ENCODE measurements around the gene ARL8B. TPM values are rescaled to one million over a fixed set of nuclear protein-coding genes. Genes with fewer than 3 reads are reported as not detected.

The ARL8B gene
- total RNA-seq, 3 donors from 2014 or later (not counting 1 experiment from before 2014, with no cell fraction given): 43.3 to 52.7 (median 48.9) TPM

DNA sequence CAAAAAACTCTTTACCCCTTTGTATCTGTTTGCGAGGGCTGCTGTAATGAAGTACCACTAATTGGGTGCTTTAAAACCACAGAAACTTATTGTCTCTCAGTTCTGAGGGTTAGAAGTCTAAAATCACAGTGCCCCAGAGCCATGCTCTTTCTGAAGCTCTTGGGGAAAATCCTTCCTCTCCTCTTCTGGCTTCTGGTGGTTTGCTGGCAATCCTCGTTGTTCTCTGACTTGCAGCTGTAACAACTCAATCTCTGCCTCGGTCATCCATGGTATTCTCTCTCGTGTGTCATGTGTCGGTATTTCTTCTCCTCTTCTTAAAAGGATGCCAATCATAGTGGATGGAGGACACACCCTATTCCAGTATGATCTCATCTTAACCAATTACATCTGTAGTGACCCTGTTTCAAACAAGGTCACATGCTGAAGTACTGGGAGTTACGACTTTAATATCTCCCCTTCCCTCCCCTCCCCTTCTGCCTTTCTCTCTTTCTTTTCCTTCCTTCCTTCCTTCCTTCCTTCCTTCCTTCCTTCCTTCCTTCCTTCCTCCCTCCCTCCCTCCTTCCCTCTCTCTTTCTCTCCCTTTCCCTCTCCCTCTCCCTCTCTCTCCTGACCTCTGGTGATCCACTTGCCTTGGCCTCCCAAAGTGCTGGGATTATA is 6.5 kb upstream of the ARL8B start:
- ATAC-seq (no peak), DNase-seq (no peak)
- Histone ChIP-seq H3K4me3 (ENCODE audit: low read length) (no peak overlapping the region), H3K36me3 (ENCODE audit: control insufficient read depth, insufficient read depth, low read length) (no peaks in the 10 kb centered on the region), H3K9me3 (ENCODE audit: control insufficient read depth, insufficient read depth, low read length) (no peaks in the 10 kb centered on the region), H3K4me1 (ENCODE audit: control insufficient read depth, insufficient read depth, low read length) (no peaks in the 10 kb centered on the region), H3K27ac (ENCODE audit: low read length) (no peak overlapping the region), H3K27me3 (ENCODE audit: control insufficient read depth, insufficient read depth, low read length) (no peaks in the 10 kb centered on the region)
- H3K4me3 Mint-ChIP-seq: no peak overlapping the region
- TF ChIP-seq, protein P1, sequence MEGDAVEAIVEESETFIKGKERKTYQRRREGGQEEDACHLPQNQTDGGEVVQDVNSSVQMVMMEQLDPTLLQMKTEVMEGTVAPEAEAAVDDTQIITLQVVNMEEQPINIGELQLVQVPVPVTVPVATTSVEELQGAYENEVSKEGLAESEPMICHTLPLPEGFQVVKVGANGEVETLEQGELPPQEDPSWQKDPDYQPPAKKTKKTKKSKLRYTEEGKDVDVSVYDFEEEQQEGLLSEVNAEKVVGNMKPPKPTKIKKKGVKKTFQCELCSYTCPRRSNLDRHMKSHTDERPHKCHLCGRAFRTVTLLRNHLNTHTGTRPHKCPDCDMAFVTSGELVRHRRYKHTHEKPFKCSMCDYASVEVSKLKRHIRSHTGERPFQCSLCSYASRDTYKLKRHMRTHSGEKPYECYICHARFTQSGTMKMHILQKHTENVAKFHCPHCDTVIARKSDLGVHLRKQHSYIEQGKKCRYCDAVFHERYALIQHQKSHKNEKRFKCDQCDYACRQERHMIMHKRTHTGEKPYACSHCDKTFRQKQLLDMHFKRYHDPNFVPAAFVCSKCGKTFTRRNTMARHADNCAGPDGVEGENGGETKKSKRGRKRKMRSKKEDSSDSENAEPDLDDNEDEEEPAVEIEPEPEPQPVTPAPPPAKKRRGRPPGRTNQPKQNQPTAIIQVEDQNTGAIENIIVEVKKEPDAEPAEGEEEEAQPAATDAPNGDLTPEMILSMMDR (IDR thresholded peaks at IDR 0.05): no peak
- 92% methylated on average over 6 of the region's 6 CpGs for WGBS (ENCODE audit: insufficient coverage)
- no peaks in the 10 kb centered on the region for H3K9me3 Mint-ChIP-seq
- H3K27ac Mint-ChIP-seq: no peak overlapping the region
- intact Hi-C loops (cut with micrococcal nuclease): no loop called here
- H3K4me1 Mint-ChIP-seq: no peaks in the 10 kb centered on the region
- no peaks in the 10 kb centered on the region for H3K36me3 Mint-ChIP-seq
- H3K27me3 Mint-ChIP-seq (ENCODE audit: low read depth in 2 of 2): peaks cover 0 to 3% of the 10 kb centered on the region in 2 donors

DNA sequence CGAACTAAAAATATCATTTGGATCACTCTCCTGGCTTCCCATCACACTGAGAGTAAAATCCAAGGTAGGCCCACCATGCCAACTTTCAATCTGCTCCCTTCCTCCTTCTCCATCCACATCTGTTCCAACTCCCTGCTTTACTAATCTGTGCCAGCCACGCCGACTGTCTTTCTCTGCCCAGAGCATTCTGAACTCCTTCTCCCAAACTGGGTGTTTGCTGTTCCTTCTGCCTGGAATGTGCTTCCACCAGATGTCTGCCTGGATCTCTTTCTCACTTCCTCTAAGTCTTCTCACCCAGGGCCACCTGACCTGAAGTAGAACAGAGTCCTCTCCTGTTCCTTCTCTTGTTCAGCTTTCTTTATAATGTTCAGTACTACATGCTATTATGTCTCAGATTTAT is 5.6 kb upstream of the ARL8B start:
- Mint-ChIP-seq H3K4me1 (no peaks in the 10 kb centered on the region), H3K27ac (no peak overlapping the region)

DNA sequence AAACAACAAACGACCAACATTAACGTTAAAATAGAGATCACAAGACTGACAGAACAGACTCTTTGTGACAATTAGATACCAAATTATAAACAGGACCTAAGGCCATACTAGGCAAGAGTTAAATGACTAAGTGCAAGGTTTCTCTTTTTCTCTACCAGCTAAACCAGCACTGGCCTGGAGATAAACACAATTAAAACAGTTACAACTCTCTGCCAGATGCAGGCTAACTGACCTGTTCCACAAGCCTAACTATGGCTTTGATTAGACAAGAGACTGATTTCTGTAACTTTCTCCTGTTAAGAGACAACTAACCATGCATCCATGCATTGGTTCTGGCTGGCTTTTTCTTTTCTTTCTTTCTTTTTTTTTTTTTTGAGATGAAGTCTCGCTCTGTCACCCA is 1.6 kb upstream of the ARL8B start:
- no peak overlapping the region for H3K4me3 ChIP-seq (ENCODE audit: low read length)
- no peak overlapping the region for H3K27ac Mint-ChIP-seq

More for the DNA sequence above, 5.6 kb upstream of the ARL8B start:
- Histone ChIP-seq H3K4me3 (ENCODE audit: low read length) (no peak overlapping the region), H3K27ac (ENCODE audit: low read length) (no peak overlapping the region), H3K27me3 (ENCODE audit: control insufficient read depth, insufficient read depth, low read length) (no peaks in the 10 kb centered on the region), H3K36me3 (ENCODE audit: control insufficient read depth, insufficient read depth, low read length) (no peaks in the 10 kb centered on the region), H3K9me3 (ENCODE audit: control insufficient read depth, insufficient read depth, low read length) (no peaks in the 10 kb centered on the region), H3K4me1 (ENCODE audit: control insufficient read depth, insufficient read depth, low read length) (peaks cover 2% of the 10 kb centered on the region)
- TF ChIP-seq, protein P1 (IDR thresholded peaks at IDR 0.05): no peak
- no peak for DNase-seq
- WGBS (ENCODE audit: insufficient coverage): 77% methylated on average over 3 of the region's 3 CpGs
- ATAC-seq: no peak
- H3K9me3 Mint-ChIP-seq: no peaks in the 10 kb centered on the region
- peaks cover 0 to 3% of the 10 kb centered on the region in 2 donors for H3K27me3 Mint-ChIP-seq (ENCODE audit: low read depth in 2 of 2)
- intact Hi-C loops (cut with micrococcal nuclease): no loop called here
- H3K36me3 Mint-ChIP-seq: no peaks in the 10 kb centered on the region
- H3K4me3 Mint-ChIP-seq: no peak overlapping the region

More for the DNA sequence above, 1.6 kb upstream of the ARL8B start:
- no peak overlapping the region for H3K27ac ChIP-seq (ENCODE audit: low read length)
- intact Hi-C loops (cut with micrococcal nuclease): loop anchor here (10.0 kb wide), 1 partner anchor 1946 kb away; the partner anchor contains the start of gene CRBN
- no peaks in the 10 kb centered on the region for H3K36me3 Mint-ChIP-seq
- H3K4me1 Mint-ChIP-seq: peaks cover 32 to 34% of the 10 kb centered on the region in 2 donors
- peaks cover 0 to 3% of the 10 kb centered on the region in 2 donors for H3K27me3 Mint-ChIP-seq (ENCODE audit: low read depth in 2 of 2)
- no peaks in the 10 kb centered on the region for H3K36me3 ChIP-seq (ENCODE audit: control insufficient read depth, insufficient read depth, low read length)
- TF ChIP-seq, protein P1 (IDR thresholded peaks at IDR 0.05): no peak
- no peak for ATAC-seq
- H3K9me3 ChIP-seq (ENCODE audit: control insufficient read depth, insufficient read depth, low read length): no peaks in the 10 kb centered on the region
- H3K4me3 Mint-ChIP-seq: no peak overlapping the region
- no peaks in the 10 kb centered on the region for H3K27me3 ChIP-seq (ENCODE audit: control insufficient read depth, insufficient read depth, low read length)
- WGBS (ENCODE audit: insufficient coverage): 96% methylated on average over 2 of the region's 3 CpGs
- H3K9me3 Mint-ChIP-seq: no peaks in the 10 kb centered on the region
- peaks cover 25% of the 10 kb centered on the region for H3K4me1 ChIP-seq (ENCODE audit: control insufficient read depth, insufficient read depth, low read length)
- DNase-seq: no peak

Data from natural killer cell (primary cell).